ENCODE results near the gene CLASRP.

The CLASRP gene

GRCh38 chr19:45057444-45057843 is 18.6 kb downstream of the CLASRP start:
- no peaks in the 10 kb centered on the region for H3K9me3 ChIP-seq
- H3K4me1 ChIP-seq: no peaks in the 10 kb centered on the region
- intact Hi-C loops (cut with DNase I; ENCODE audit: low total_unique reads): loop anchor here (10.0 kb wide), 1 partner anchor 153 kb away; the partner anchor contains the start of gene APOE
- H3K4me3 ChIP-seq: no peak overlapping the region
- peaks cover 72 to 100% (median 100%) of the 10 kb centered on the region in 3 donors for H3K36me3 ChIP-seq
- no peak for TF ChIP-seq CTCF (IDR thresholded peaks at IDR 0.05)
- no peaks in the 10 kb centered on the region for H3K27me3 ChIP-seq
- DNase-seq: no peak
- H3K27ac ChIP-seq: no peak overlapping the region

GRCh38 chr19:45058622-45059159 is 19.8 kb downstream of the CLASRP start:
- no peak overlapping the region for H3K4me3 ChIP-seq
- H3K27ac ChIP-seq: no peak overlapping the region
- no peak for TF ChIP-seq CTCF (IDR thresholded peaks at IDR 0.05)
- no peak for DNase-seq
- no peaks in the 10 kb centered on the region for H3K9me3 ChIP-seq
- intact Hi-C loops (cut with DNase I; ENCODE audit: low total_unique reads): loop anchor here (10.0 kb wide), 1 partner anchor 154 kb away; the partner anchor contains the start of gene APOE
- peaks cover 70 to 100% (median 97%) of the 10 kb centered on the region in 3 donors for H3K36me3 ChIP-seq
- H3K4me1 ChIP-seq: no peaks in the 10 kb centered on the region
- H3K27me3 ChIP-seq: no peaks in the 10 kb centered on the region

- Histone ChIP-seq H3K4me1 (no peaks in the 10 kb centered on the region), H3K4me3 (no peak overlapping the region), H3K9me3 (no peaks in the 10 kb centered on the region), H3K27me3 (no peaks in the 10 kb centered on the region), H3K36me3 (peaks cover 70 to 100% (median 97%) of the 10 kb centered on the region in 3 donors), H3K27ac (no peak overlapping the region)
- TF ChIP-seq CTCF (IDR thresholded peaks at IDR 0.05): peak; percentile 71 to 78
- intact Hi-C loops (cut with DNase I; ENCODE audit: low total_unique reads): loop anchor here (10.0 kb wide), 1 partner anchor 155 kb away; the partner anchor contains the start of gene APOE
- peak; percentile 62 to 73 for DNase-seq
Measured at GRCh38 chr19:45059258-45059965, 20.6 kb downstream of the CLASRP start.

- Histone ChIP-seq H3K27me3 (no peaks in the 10 kb centered on the region), H3K4me1 (no peaks in the 10 kb centered on the region), H3K36me3 (peaks cover 81 to 99% (median 95%) of the 10 kb centered on the region in 3 donors), H3K27ac (no peak overlapping the region), H3K9me3 (no peaks in the 10 kb centered on the region), H3K4me3 (no peak overlapping the region)
- no peak for TF ChIP-seq CTCF (IDR thresholded peaks at IDR 0.05)
- intact Hi-C loops (cut with DNase I; ENCODE audit: low total_unique reads): no loop called here
- no peak for DNase-seq
Measured at GRCh38 chr19:45061965-45062364, 23.1 kb downstream of the CLASRP start.

- no peak overlapping the region for H3K27ac ChIP-seq
- H3K4me1 ChIP-seq: peaks cover 0 to 3% (median 0%) of the 10 kb centered on the region in 4 donors
- no peak for TF ChIP-seq CTCF (IDR thresholded peaks at IDR 0.05)
- intact Hi-C loops (cut with DNase I; ENCODE audit: low total_unique reads): no loop called here
- H3K27me3 ChIP-seq: no peaks in the 10 kb centered on the region
- no peak overlapping the region for H3K4me3 ChIP-seq
- peaks cover 78 to 99% (median 95%) of the 10 kb centered on the region in 3 donors for H3K36me3 ChIP-seq
- no peak for DNase-seq
- no peaks in the 10 kb centered on the region for H3K9me3 ChIP-seq
Measured at GRCh38 chr19:45063851-45064801, 25.3 kb downstream of the CLASRP start.
